HCT116 (cell line): ENCODE data around the gene PI4K2A.

ENCODE experiments used
- ATF3 ChIP-seq: IDR thresholded peaks from 2 replicates; pipeline ENCODE4 v1.6.1; 2012
- CBX3 ChIP-seq: IDR thresholded peaks from 2 replicates; pipeline ENCODE4 v1.6.1; 2012; ENCODE audit warnings: low read depth
- CEBPB ChIP-seq: IDR thresholded peaks from 2 replicates; pipeline ENCODE4 v1.6.1; 2012; ENCODE audit warnings: low read depth
- ELF1 ChIP-seq: IDR thresholded peaks from 2 replicates; pipeline ENCODE4 v1.6.1; 2012; ENCODE audit warnings: low read depth, borderline replicate concordance
- EZH2 ChIP-seq: fragments of 200-600 bp; sonication (generic); IDR thresholded peaks from 2 replicates; pipeline ENCODE4 v1.6.1; 2017; ENCODE audit warnings: antibody characterized with exemption, mixed run types
- JUND ChIP-seq: IDR thresholded peaks from 2 replicates; pipeline ENCODE4 v1.6.1; 2012
- POLR2A ChIP-seq: IDR thresholded peaks from 2 replicates; pipeline ENCODE4 v1.7.0; 2011; ENCODE audit warnings: borderline replicate concordance; ENCODE audit not compliant: insufficient read depth, insufficient read length; ENCODE audit errors: extremely low read depth
- POLR2AphosphoS5 ChIP-seq: IDR thresholded peaks from 2 replicates; pipeline ENCODE4 v1.6.1; 2011; ENCODE audit warnings: mild to moderate bottlenecking, low read depth, low read length, moderate library complexity
- REST ChIP-seq: IDR thresholded peaks from 2 replicates; pipeline ENCODE4 v1.6.1; 2012; ENCODE audit warnings: low read depth
- TCF7L2 ChIP-seq: IDR thresholded peaks from 2 replicates; pipeline ENCODE4 v1.7.0; 2011; ENCODE audit warnings: borderline replicate concordance, inconsistent platforms; ENCODE audit not compliant: insufficient read depth, insufficient read length; ENCODE audit errors: extremely low read depth
- YY1 ChIP-seq: IDR thresholded peaks from 2 replicates; pipeline ENCODE4 v1.6.1; 2011; ENCODE audit warnings: low read length, low read depth, moderate library complexity, mild to moderate bottlenecking; ENCODE audit not compliant: insufficient replicate concordance; ENCODE audit errors: extremely low read depth
- ZFX ChIP-seq: fragments of 450-650 bp; IDR thresholded peaks from 2 replicates; pipeline ENCODE4 v1.6.1; 2017
- ZNF274 ChIP-seq: fragments of 200-500 bp; sonication (Bioruptor generic); IDR thresholded peaks from 2 replicates; pipeline ENCODE4 v1.6.1; 2014; ENCODE audit warnings: mild to moderate bottlenecking, low read depth, low read length, inconsistent platforms
- TF ChIP-seq, protein P1 (sequence below), 3 experiments: fragments of 200-600 bp in 1 of 3; sonication (generic) in 1 of 3; IDR thresholded peaks in 2 of 3; conservative IDR thresholded peaks in 1 of 3; 2 replicates each; pipeline ENCODE4 v1.5.1; 2012 to 2017; ENCODE audit warnings: low read depth in 2 of 3, low read length in 2 of 3, antibody characterized with exemption in 1 of 3, borderline replicate concordance in 1 of 3, control low read depth in 1 of 3, mild to moderate bottlenecking in 1 of 3, mixed read lengths in 1 of 3, mixed run types in 1 of 3, moderate library complexity in 1 of 3; ENCODE audit not compliant: insufficient read depth in 1 of 3

DNA sequence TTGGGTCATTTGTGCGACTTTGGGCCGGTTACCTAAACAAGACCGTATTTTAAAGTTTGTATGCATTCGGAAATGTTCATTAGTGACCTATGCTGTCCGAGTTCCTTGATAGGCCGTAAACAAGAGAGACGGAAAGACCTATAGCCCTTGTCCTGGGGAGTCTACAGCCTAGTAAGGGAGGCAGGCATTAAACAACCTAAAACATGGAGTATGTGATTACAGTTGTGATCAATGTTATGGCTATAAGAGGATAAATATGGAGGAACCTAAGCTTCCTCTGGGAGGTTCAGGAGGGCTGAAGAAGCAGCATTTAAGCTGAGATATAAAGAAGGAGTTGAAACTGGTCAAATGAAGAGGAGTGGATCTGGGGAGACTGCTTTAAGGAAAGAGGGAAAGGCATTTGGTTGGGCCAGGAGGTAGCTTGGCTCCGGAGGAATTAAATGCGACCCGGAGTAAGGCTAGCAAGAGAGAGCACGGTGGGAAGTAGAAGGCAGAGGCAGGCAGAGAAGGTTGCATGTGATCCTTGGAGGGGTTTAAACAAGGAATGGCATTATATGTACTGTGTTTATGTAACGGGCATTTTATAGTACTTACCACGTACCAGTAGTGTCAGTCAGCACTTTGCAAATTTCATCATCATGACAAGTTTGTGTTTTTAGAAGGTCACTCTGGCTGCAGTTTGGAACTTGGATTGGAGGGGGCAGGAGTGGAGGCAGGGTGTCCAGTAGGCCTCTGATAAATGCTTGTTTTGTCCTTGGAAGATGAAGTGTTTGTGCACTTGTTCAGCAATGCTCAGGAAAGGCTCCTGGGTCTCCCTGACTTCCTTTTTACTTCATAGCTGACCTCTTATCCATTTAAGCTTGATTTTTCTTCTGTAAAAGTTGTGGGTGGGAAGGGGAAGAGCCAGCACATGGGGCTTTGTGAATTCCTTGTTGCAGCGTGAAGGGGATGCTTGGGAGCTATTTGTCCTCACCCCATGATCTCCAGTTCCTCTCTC lies 47.6 kb downstream of the PI4K2A start:
- no peak for TF ChIP-seq YY1
- peak; percentile 10 for TF ChIP-seq POLR2A
- TF ChIP-seq, protein P1, sequence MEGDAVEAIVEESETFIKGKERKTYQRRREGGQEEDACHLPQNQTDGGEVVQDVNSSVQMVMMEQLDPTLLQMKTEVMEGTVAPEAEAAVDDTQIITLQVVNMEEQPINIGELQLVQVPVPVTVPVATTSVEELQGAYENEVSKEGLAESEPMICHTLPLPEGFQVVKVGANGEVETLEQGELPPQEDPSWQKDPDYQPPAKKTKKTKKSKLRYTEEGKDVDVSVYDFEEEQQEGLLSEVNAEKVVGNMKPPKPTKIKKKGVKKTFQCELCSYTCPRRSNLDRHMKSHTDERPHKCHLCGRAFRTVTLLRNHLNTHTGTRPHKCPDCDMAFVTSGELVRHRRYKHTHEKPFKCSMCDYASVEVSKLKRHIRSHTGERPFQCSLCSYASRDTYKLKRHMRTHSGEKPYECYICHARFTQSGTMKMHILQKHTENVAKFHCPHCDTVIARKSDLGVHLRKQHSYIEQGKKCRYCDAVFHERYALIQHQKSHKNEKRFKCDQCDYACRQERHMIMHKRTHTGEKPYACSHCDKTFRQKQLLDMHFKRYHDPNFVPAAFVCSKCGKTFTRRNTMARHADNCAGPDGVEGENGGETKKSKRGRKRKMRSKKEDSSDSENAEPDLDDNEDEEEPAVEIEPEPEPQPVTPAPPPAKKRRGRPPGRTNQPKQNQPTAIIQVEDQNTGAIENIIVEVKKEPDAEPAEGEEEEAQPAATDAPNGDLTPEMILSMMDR (IDR thresholded peaks at IDR 0.05 in 2 of 3, conservative IDR thresholded peaks at IDR 0.05 in 1 of 3; ENCODE audit: borderline replicate concordance in 1 of 3, insufficient read depth in 1 of 3, low read depth in 2 of 3, low read length in 2 of 3): no peak
- no peak for TF ChIP-seq REST
- no peak for TF ChIP-seq EZH2
- no peak for TF ChIP-seq ELF1
- TF ChIP-seq POLR2AphosphoS5: no peak
- TF ChIP-seq ATF3: no peak
- TF ChIP-seq ZFX: no peak
- no peak for TF ChIP-seq JUND
- no peak for TF ChIP-seq TCF7L2
- TF ChIP-seq CEBPB: no peak
- no peak for TF ChIP-seq ZNF274
- TF ChIP-seq CBX3: no peak
